ENCODE measurements around the gene CCNQ.
A peak's percentile ranks its signal among the peaks of the same experiment; 100 is the strongest.
"Not testable (repeated sequence)": the region's sequence is repeated elsewhere in the genome, so short reads cannot be mapped to it uniquely, and the experiment has no call there.

Gene CCNQ

GRCh38 chrX:153621949-153622598 is 23.1 kb upstream of the CCNQ start:
- DNase-seq: no peak

GRCh38 chrX:153620576-153620975 is 21.6 kb upstream of the CCNQ start:
- no peak for DNase-seq

GRCh38 chrX:153614818-153615217 is 15.9 kb upstream of the CCNQ start:
- no peak for DNase-seq

- DNase-seq: no peak
Measured at GRCh38 chrX:153612413-153612812, 13.5 kb upstream of the CCNQ start.

GRCh38 chrX:153611298-153612095 is 12.6 kb upstream of the CCNQ start:
- DNase-seq: no peak

- DNase-seq: no peak
Measured at GRCh38 chrX:153610836-153611213, 11.9 kb upstream of the CCNQ start.

GRCh38 chrX:153609917-153610835 is 11.2 kb upstream of the CCNQ start:
- peak; percentile 89 for DNase-seq

- DNase-seq: no peak
Measured at GRCh38 chrX:153608806-153609205, 9.9 kb upstream of the CCNQ start.

- DNase-seq: no peak
Measured at GRCh38 chrX:153608376-153608775, 9.4 kb upstream of the CCNQ start.

- DNase-seq: no peak
Measured at GRCh38 chrX:153606503-153606902, 7.6 kb upstream of the CCNQ start.

- not testable (repeated sequence) for DNase-seq
Measured at GRCh38 chrX:153604666-153605380, 5.9 kb upstream of the CCNQ start.

- no peak for DNase-seq
Measured at GRCh38 chrX:153603131-153603656, 4.3 kb upstream of the CCNQ start.

GRCh38 chrX:153602601-153603000 is 3.7 kb upstream of the CCNQ start:
- DNase-seq: no peak

GRCh38 chrX:153601511-153602110 is 2.7 kb upstream of the CCNQ start:
- DNase-seq: no peak

- DNase-seq: no peak
Measured at GRCh38 chrX:153600921-153601320, 2.0 kb upstream of the CCNQ start.

GRCh38 chrX:153600032-153600373 is 1.1 kb upstream of the CCNQ start:
- DNase-seq: no peak

- DNase-seq: peak; percentile 90
Measured at GRCh38 chrX:153599192-153600031, 473 bp upstream of the CCNQ start.

- DNase-seq: no peak
Measured at GRCh38 chrX:153596981-153597750, 1.8 kb downstream of the CCNQ start.

GRCh38 chrX:153595859-153596857 is 2.8 kb downstream of the CCNQ start:
- DNase-seq: no peak

All from NCI-H1105 treated with DMSO at 0.1 percent for 48 hours (cell line).